ENCODE data around the gene SNRPD1.
"Not testable (repeated sequence)": the region's sequence is repeated elsewhere in the genome, so short reads cannot be mapped to it uniquely, and the experiment has no call there.

SNRPD1 gene

GRCh38 chr18:21612125-21613039, at the start of gene SNRPD1:
Gene SNRPD1 (plus strand): TSS chr18:21612314. CDS start chr18:21612430, 116 bp downstream.
- DNase-seq (ENCODE audit: low spot score), result peak; percentile 93

GRCh38 chr18:21571772-21572171, 40.3 kb upstream of the SNRPD1 start:
- no peak for DNase-seq (ENCODE audit: low spot score)

- DNase-seq (ENCODE audit: low spot score), result no peak
These were observed 36.5 kb upstream of the SNRPD1 start for GRCh38 chr18:21575656-21576055.

- no peak for DNase-seq (ENCODE audit: low spot score)
These were observed 27.7 kb upstream of the SNRPD1 start for GRCh38 chr18:21584391-21584790.

- DNase-seq (ENCODE audit: low spot score), result not testable (repeated sequence)
These were observed 19.8 kb upstream of the SNRPD1 start for GRCh38 chr18:21592361-21592760.

GRCh38 chr18:21593540-21594257, 18.4 kb upstream of the SNRPD1 start:
- no peak for DNase-seq (ENCODE audit: low spot score)

- DNase-seq (ENCODE audit: low spot score), result no peak
These were observed 14.5 kb upstream of the SNRPD1 start for GRCh38 chr18:21597620-21598019.

GRCh38 chr18:21598726-21599584, 13.2 kb upstream of the SNRPD1 start:
- DNase-seq (ENCODE audit: low spot score), result no peak

- DNase-seq (ENCODE audit: low spot score), result peak; percentile 61
These were observed 12.3 kb upstream of the SNRPD1 start for GRCh38 chr18:21599585-21600525.

- peak; percentile 96 for DNase-seq (ENCODE audit: low spot score)
These were observed 11.3 kb upstream of the SNRPD1 start, which contains the start of gene ESCO1 for GRCh38 chr18:21600526-21601410. Gene ESCO1 (minus strand): TSS chr18:21600704. CDS start chr18:21574843, 25,861 bp downstream.

- DNase-seq (ENCODE audit: low spot score), result no peak
These were observed 9.9 kb upstream of the SNRPD1 start for GRCh38 chr18:21602299-21602587.

GRCh38 chr18:21604671-21605070, 7.4 kb upstream of the SNRPD1 start:
- DNase-seq (ENCODE audit: low spot score), result no peak

GRCh38 chr18:21605213-21605612, 6.9 kb upstream of the SNRPD1 start:
- no peak for DNase-seq (ENCODE audit: low spot score)

- DNase-seq (ENCODE audit: low spot score), result not testable (repeated sequence)
These were observed 551 bp upstream of the SNRPD1 start for GRCh38 chr18:21611401-21612124.

- not testable (repeated sequence) for DNase-seq (ENCODE audit: low spot score)
These were observed 9.5 kb downstream of the SNRPD1 start for GRCh38 chr18:21621640-21622039.

GRCh38 chr18:21629089-21629832, 17.1 kb downstream of the SNRPD1 start:
- no peak for DNase-seq (ENCODE audit: low spot score)

- no peak for DNase-seq (ENCODE audit: low spot score)
These were observed 20.3 kb downstream of the SNRPD1 start for GRCh38 chr18:21632393-21632792.

GRCh38 chr18:21634588-21635199, 22.6 kb downstream of the SNRPD1 start:
- DNase-seq (ENCODE audit: low spot score), result no peak

Measured in hepatic stellate cell (primary cell).